SU-DHL-6 (cell line): ENCODE results near the gene CCDC141.

Experiments
- H2AFZ ChIP-seq: fragments of 200-600 bp; sonication (generic); 2 replicates; pipeline ENCODE4 v1.6.1; 2014; ENCODE audit warnings: low read depth, mild to moderate bottlenecking, moderate library complexity, mixed read lengths, antibody characterized with exemption, low read length; ENCODE audit not compliant: severe bottlenecking
- H3F3A ChIP-seq: fragments of 200-600 bp; shearing (Covaris generic); 2 replicates; pipeline ENCODE4 v1.6.0; 2016; ENCODE audit warnings: antibody characterized with exemption, mild to moderate bottlenecking; ENCODE audit not compliant: insufficient read depth
- H3K27ac ChIP-seq: fragments of 200-600 bp; sonication (generic); 2 replicates; pipeline ENCODE4 v1.5.1; 2016; ENCODE audit warnings: low read depth, mild to moderate bottlenecking, low read length, moderate library complexity, mixed read lengths
- H3K27me3 ChIP-seq: fragments of 200-600 bp; sonication (generic), shearing (Covaris generic); 2 replicates; pipeline ENCODE4 v1.6.0; 2014; ENCODE audit warnings: mild to moderate bottlenecking, low read length
- H3K36me3 ChIP-seq: fragments of 200-600 bp; sonication (generic); 2 replicates; pipeline ENCODE4 v1.6.1; 2014; ENCODE audit warnings: mild to moderate bottlenecking, low read length, mixed read lengths
- H3K4me2 ChIP-seq: fragments of 300-600, 200-600 bp; shearing (Covaris generic), sonication (generic); 2 replicates; pipeline ENCODE4 v1.6.0; 2014; ENCODE audit warnings: low read length, low read depth, mild to moderate bottlenecking; ENCODE audit not compliant: poor library complexity, severe bottlenecking
- H3K4me3 ChIP-seq: fragments of 200-600 bp; sonication (generic); 2 replicates; pipeline ENCODE4 v1.5.1; 2014; ENCODE audit warnings: antibody characterized with exemption, low read length, mild to moderate bottlenecking, mixed read lengths; ENCODE audit not compliant: insufficient read depth, poor library complexity, severe bottlenecking
- H3K79me2 ChIP-seq: fragments of 200-600 bp; sonication (generic); 2 replicates; pipeline ENCODE4 v1.6.1; 2014; ENCODE audit warnings: mild to moderate bottlenecking, low read length, moderate library complexity; ENCODE audit not compliant: insufficient read depth
- H3K9ac ChIP-seq: fragments of 200-600 bp; sonication (generic); 2 replicates; pipeline ENCODE4 v1.7.0; 2014; ENCODE audit warnings: mild to moderate bottlenecking, low read length
- H3K9me2 ChIP-seq: fragments of 200-600 bp; sonication (generic); replicated peaks from 2 replicates; pipeline ENCODE4 v1.6.1; 2014; ENCODE audit warnings: low read length; ENCODE audit not compliant: insufficient read depth
- H3K9me3 ChIP-seq: fragments of 200-600 bp; sonication (generic); 2 replicates; pipeline ENCODE4 v1.6.1; 2014; ENCODE audit warnings: low read length, mixed read lengths; ENCODE audit not compliant: insufficient read depth
- H4K20me1 ChIP-seq: fragments of 200-600 bp; sonication (generic); 2 replicates; pipeline ENCODE4 v1.6.1; 2014; ENCODE audit warnings: low read depth, mild to moderate bottlenecking, antibody characterized with exemption, low read length, moderate library complexity, mixed read lengths
- CTCF ChIP-seq: fragments of 200-600 bp; sonication (generic); IDR thresholded peaks from one replicate; pipeline ENCODE4 v1.5.1; 2017; ENCODE audit warnings: antibody characterized with exemption, mild to moderate bottlenecking, low read length, moderate library complexity; ENCODE audit not compliant: insufficient read depth, poor library complexity, severe bottlenecking
- EZH2phosphoT487 ChIP-seq: fragments of 200-600 bp; sonication (generic), shearing (Covaris generic); conservative IDR thresholded peaks from 2 replicates; pipeline ENCODE4 v1.6.1; 2018; ENCODE audit warnings: mild to moderate bottlenecking, antibody characterized with exemption, low read length, moderate library complexity, mixed read lengths

CCDC141 gene

GRCh38 chr2:178810422-178810821, 239.5 kb downstream of the CCDC141 start:
- H3K9ac ChIP-seq, result no peak overlapping the region
- no peaks in the 10 kb centered on the region for H3K9me3 ChIP-seq
- no peaks in the 10 kb centered on the region for H3K36me3 ChIP-seq
- TF ChIP-seq CTCF (no peak), EZH2phosphoT487 (no peak)
- no peaks in the 10 kb centered on the region for H3K27me3 ChIP-seq
- no peaks in the 10 kb centered on the region for H3F3A ChIP-seq
- H3K4me3 ChIP-seq, result no peak overlapping the region
- H3K27ac ChIP-seq, result no peak overlapping the region
- H3K9me2 ChIP-seq, result no peaks in the 10 kb centered on the region
- no peak overlapping the region for H2AFZ ChIP-seq
- no peak overlapping the region for H3K4me2 ChIP-seq
- no peaks in the 10 kb centered on the region for H4K20me1 ChIP-seq
- no peaks in the 10 kb centered on the region for H3K79me2 ChIP-seq

GRCh38 chr2:178807227-178808008, 242.5 kb downstream of the CCDC141 start, which contains the start of gene TTN:
Gene TTN, minus strand, starts transcription at chr2:178807423. Its CDS starts 2,781 bp downstream, at chr2:178804642.
- Histone ChIP-seq H3K9me2 (no peaks in the 10 kb centered on the region), H3K4me2 (no peak within 1 kb of the TSS), H3K9me3 (no peaks in the 10 kb centered on the region), H3K4me3 (no peak within 1 kb of the TSS), H3K36me3 (no peaks in the 10 kb centered on the region), H3F3A (no peaks in the 10 kb centered on the region), H3K79me2 (no peaks in the 10 kb centered on the region), H2AFZ (no peak within 1 kb of the TSS), H4K20me1 (no peaks in the 10 kb centered on the region), H3K27me3 (no peaks in the 10 kb centered on the region), H3K27ac (no peak within 1 kb of the TSS), H3K9ac (no peak within 1 kb of the TSS)
- TF ChIP-seq EZH2phosphoT487 (no peak), CTCF (no peak)

- Histone ChIP-seq H4K20me1 (no peaks in the 10 kb centered on the region), H3K27me3 (no peaks in the 10 kb centered on the region), H3K9me3 (no peaks in the 10 kb centered on the region), H3K9ac (no peak overlapping the region), H3K4me2 (no peak overlapping the region), H3K9me2 (no peaks in the 10 kb centered on the region), H2AFZ (no peak overlapping the region), H3K36me3 (no peaks in the 10 kb centered on the region), H3K79me2 (no peaks in the 10 kb centered on the region), H3K27ac (no peak overlapping the region), H3K4me3 (no peak overlapping the region), H3F3A (no peaks in the 10 kb centered on the region)
- TF ChIP-seq CTCF (no peak), EZH2phosphoT487 (no peak)
These were observed 243.4 kb downstream of the CCDC141 start for GRCh38 chr2:178806543-178806942.
